ENCODE data around the gene ZMYND15.

The ZMYND15 gene

DNA sequence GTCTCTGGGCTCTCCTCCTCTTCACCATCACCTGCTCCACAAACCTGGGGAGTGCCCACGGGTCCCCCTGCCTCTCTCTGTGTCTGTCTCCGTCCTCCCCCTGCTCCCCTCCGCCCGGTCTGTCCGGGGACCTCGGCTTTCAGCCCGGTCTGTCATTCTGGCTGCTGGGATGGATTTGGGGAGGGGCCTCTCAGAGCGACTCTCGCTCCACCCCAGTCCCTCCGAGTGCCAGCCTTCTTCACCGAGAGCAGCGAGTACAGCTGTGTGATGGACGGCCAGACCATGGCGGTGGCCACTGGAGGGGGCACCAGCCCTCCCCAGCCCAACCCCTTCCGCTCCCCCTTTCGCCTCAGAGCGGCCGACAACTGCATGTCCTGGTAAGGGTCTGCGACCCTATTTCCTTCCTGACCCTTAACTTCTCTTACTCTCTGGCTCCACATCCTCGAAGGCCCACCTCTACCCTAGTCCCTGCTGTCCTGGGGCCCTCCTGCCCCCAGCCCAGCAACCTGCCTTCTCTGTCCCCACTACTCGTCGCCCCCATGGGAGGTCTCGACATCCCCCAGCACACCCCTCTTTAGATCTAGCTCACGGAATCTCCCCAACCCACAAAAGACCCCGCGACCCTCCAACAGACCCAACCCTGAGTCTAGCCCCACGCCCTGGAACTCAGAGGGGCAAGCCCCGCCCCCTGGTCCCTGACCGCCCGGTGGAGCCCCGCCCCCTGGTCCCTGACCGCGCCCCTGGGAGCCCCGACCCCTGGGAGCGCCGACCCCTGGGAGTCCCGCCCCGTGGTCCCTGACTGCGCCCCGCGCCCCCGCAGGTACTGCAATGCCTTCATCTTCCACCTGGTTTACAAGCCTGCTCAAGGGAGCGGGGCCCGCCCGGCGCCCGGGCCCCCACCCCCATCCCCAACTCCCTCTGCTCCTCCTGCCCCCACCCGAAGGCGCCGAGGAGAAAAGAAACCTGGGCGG, 5.7 kb downstream of the ZMYND15 start:
- Histone ChIP-seq H3K4ac (ENCODE audit: low read depth, low read length) (no peak overlapping the region), H2BK15ac (replicated peaks; ENCODE audit: low read depth) (no peak overlapping the region), H3K4me1 (ENCODE audit: control insufficient read depth, low read depth, low read length) (no peaks in the 10 kb centered on the region), H3K27me3 (ENCODE audit: insufficient read depth, low read length, poor library complexity) (peaks cover 9% of the 10 kb centered on the region), H3K18ac (ENCODE audit: low read length) (peak overlapping the region; percentile 32), H4K5ac (ENCODE audit: low read length) (no peak overlapping the region), H3K36me3 (ENCODE audit: control insufficient read depth, insufficient read depth, low read length) (no peaks in the 10 kb centered on the region), H2BK5ac (ENCODE audit: low read length) (no peak overlapping the region), H3K23ac (ENCODE audit: low read length) (no peak overlapping the region), H2AK5ac (ENCODE audit: low read length) (no peak overlapping the region), H3K56ac (ENCODE audit: low read length) (peak overlapping the region; percentile 82), H3K4me2 (ENCODE audit: low read length) (peak overlapping the region; percentile 72), H3K9ac (ENCODE audit: low read length) (peak overlapping the region; percentile 41), H2BK120ac (ENCODE audit: low read depth, low read length) (no peak overlapping the region), H3K79me2 (ENCODE audit: control insufficient read depth, insufficient read depth, low read length) (no peaks in the 10 kb centered on the region), H3K4me3 (ENCODE audit: low read length) (peak overlapping the region; percentile 37), H3K27ac (ENCODE audit: low read depth, low read length) (no peak overlapping the region), H4K8ac (ENCODE audit: low read depth, low read length) (no peak overlapping the region), H3K79me1 (ENCODE audit: low read length) (no peaks in the 10 kb centered on the region)
- WGBS (ENCODE audit: extremely low coverage, insufficient coverage, low lambda C conversion rate) = no CpG with 5 or more reads among the region's 51 CpGs
- peak; percentile 73 for DNase-seq

DNA sequence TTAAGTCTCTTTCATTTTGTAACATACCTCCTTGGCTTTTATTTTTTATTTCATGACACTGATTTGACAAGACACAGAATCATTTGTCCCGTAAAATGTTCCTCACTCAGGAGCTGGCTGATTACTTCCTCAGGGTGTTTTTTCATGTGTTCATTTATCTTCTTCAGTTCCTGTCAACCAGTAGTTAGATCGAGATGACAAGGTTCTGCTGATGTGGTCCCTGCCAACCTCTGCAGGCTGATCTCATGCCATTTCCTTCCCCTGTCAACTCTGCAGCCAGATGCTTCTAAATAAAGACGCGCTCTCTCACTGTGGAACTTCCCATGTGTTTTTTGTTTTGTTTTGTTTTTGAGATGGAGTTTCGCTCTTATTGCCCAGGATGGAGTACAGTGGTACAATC, 8.2 kb downstream of the ZMYND15 start:
- Histone ChIP-seq H3K4me1 (ENCODE audit: control insufficient read depth, low read depth, low read length) (no peaks in the 10 kb centered on the region), H3K9ac (ENCODE audit: low read length) (no peak overlapping the region), H3K4me3 (ENCODE audit: low read length) (no peak overlapping the region), H2AK5ac (ENCODE audit: low read length) (no peak overlapping the region), H2BK15ac (replicated peaks; ENCODE audit: low read depth) (no peak overlapping the region), H3K56ac (ENCODE audit: low read length) (no peak overlapping the region), H3K79me2 (ENCODE audit: control insufficient read depth, insufficient read depth, low read length) (no peaks in the 10 kb centered on the region), H2BK5ac (ENCODE audit: low read length) (no peak overlapping the region), H3K4me2 (ENCODE audit: low read length) (no peak overlapping the region), H2BK120ac (ENCODE audit: low read depth, low read length) (no peak overlapping the region), H3K18ac (ENCODE audit: low read length) (no peak overlapping the region), H3K23ac (ENCODE audit: low read length) (no peak overlapping the region), H4K8ac (ENCODE audit: low read depth, low read length) (no peak overlapping the region), H3K36me3 (ENCODE audit: control insufficient read depth, insufficient read depth, low read length) (no peaks in the 10 kb centered on the region), H4K5ac (ENCODE audit: low read length) (no peak overlapping the region), H3K4ac (ENCODE audit: low read depth, low read length) (no peak overlapping the region), H3K79me1 (ENCODE audit: low read length) (no peaks in the 10 kb centered on the region), H3K27me3 (ENCODE audit: insufficient read depth, low read length, poor library complexity) (no peaks in the 10 kb centered on the region), H3K27ac (ENCODE audit: low read depth, low read length) (no peak overlapping the region)
- no peak for DNase-seq
- no CpG with 5 or more reads among the region's 5 CpGs for WGBS (ENCODE audit: extremely low coverage, insufficient coverage, low lambda C conversion rate)

DNA sequence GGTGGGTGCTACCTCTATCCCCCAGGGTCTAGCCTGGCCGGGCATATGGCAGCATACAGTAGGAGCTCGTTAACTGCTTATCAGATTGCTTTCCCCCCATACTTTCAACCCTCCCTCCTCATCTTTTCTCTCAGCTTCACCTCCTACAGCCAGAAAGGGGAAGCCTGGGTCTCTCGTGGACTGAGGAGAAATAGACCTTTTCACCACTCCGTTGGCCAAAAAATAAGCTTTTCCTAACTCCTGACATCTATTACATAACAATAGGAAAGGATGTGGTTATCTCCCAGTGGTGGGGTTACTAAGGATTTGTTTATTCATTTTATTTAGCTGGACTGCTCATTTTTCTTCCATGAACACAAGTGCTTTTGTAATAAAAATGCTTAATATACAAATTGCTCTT, 9.1 kb downstream of the ZMYND15 start:
- Histone ChIP-seq H3K18ac (ENCODE audit: low read length) (no peak overlapping the region), H3K27me3 (ENCODE audit: insufficient read depth, low read length, poor library complexity) (no peaks in the 10 kb centered on the region), H3K27ac (ENCODE audit: low read depth, low read length) (no peak overlapping the region), H2AK5ac (ENCODE audit: low read length) (no peak overlapping the region), H3K36me3 (ENCODE audit: control insufficient read depth, insufficient read depth, low read length) (no peaks in the 10 kb centered on the region), H3K4me3 (ENCODE audit: low read length) (no peak overlapping the region), H3K79me2 (ENCODE audit: control insufficient read depth, insufficient read depth, low read length) (no peaks in the 10 kb centered on the region), H3K79me1 (ENCODE audit: low read length) (no peaks in the 10 kb centered on the region), H2BK5ac (ENCODE audit: low read length) (no peak overlapping the region), H4K5ac (ENCODE audit: low read length) (no peak overlapping the region), H3K4ac (ENCODE audit: low read depth, low read length) (no peak overlapping the region), H3K9ac (ENCODE audit: low read length) (no peak overlapping the region), H2BK120ac (ENCODE audit: low read depth, low read length) (no peak overlapping the region), H3K4me2 (ENCODE audit: low read length) (no peak overlapping the region), H3K4me1 (ENCODE audit: control insufficient read depth, low read depth, low read length) (no peaks in the 10 kb centered on the region), H3K56ac (ENCODE audit: low read length) (no peak overlapping the region), H4K8ac (ENCODE audit: low read depth, low read length) (no peak overlapping the region), H3K23ac (ENCODE audit: low read length) (no peak overlapping the region), H2BK15ac (replicated peaks; ENCODE audit: low read depth) (no peak overlapping the region)
- no CpG with 5 or more reads among the region's 4 CpGs for WGBS (ENCODE audit: extremely low coverage, insufficient coverage, low lambda C conversion rate)
- no peak for DNase-seq

DNA sequence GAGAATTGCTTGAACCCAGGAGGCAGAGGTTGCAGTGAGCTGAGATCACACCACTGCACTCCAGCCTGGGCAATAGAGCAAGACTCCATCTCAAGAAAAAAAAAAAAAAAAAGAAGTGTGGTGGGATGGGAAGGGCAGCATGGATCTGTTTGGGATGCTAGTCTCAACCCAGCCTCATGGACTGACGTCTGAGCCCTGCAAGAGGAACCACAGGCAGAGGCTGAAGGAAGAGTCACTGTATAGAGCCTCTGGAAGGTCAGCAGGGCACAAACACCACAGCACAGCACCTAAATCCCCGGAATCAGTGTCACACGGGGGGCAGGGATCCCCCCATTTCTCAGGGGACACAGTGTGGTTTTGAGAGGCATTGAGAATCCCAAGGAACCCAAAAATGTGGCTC, 11.0 kb downstream of the ZMYND15 start:
- H2BK15ac ChIP-seq (replicated peaks; ENCODE audit: low read depth) = no peak overlapping the region
- no peaks in the 10 kb centered on the region for H3K36me3 ChIP-seq (ENCODE audit: control insufficient read depth, insufficient read depth, low read length)
- no peak overlapping the region for H3K4ac ChIP-seq (ENCODE audit: low read depth, low read length)
- no peak for DNase-seq
- H3K4me3 ChIP-seq (ENCODE audit: low read length) = no peak overlapping the region
- H2AK5ac ChIP-seq (ENCODE audit: low read length) = no peak overlapping the region
- no peak overlapping the region for H3K56ac ChIP-seq (ENCODE audit: low read length)
- H4K5ac ChIP-seq (ENCODE audit: low read length) = no peak overlapping the region
- no peak overlapping the region for H3K27ac ChIP-seq (ENCODE audit: low read depth, low read length)
- no peaks in the 10 kb centered on the region for H3K4me1 ChIP-seq (ENCODE audit: control insufficient read depth, low read depth, low read length)
- no peaks in the 10 kb centered on the region for H3K79me1 ChIP-seq (ENCODE audit: low read length)
- H3K27me3 ChIP-seq (ENCODE audit: insufficient read depth, low read length, poor library complexity) = no peaks in the 10 kb centered on the region
- H3K79me2 ChIP-seq (ENCODE audit: control insufficient read depth, insufficient read depth, low read length) = no peaks in the 10 kb centered on the region
- H4K8ac ChIP-seq (ENCODE audit: low read depth, low read length) = no peak overlapping the region
- H2BK5ac ChIP-seq (ENCODE audit: low read length) = no peak overlapping the region
- whole genome bisulfite sequencing (ENCODE audit: extremely low coverage, insufficient coverage, low lambda C conversion rate) = no CpG with 5 or more reads among the region's 3 CpGs
- H3K23ac ChIP-seq (ENCODE audit: low read length) = no peak overlapping the region
- H3K18ac ChIP-seq (ENCODE audit: low read length) = no peak overlapping the region
- no peak overlapping the region for H2BK120ac ChIP-seq (ENCODE audit: low read depth, low read length)
- H3K9ac ChIP-seq (ENCODE audit: low read length) = no peak overlapping the region
- H3K4me2 ChIP-seq (ENCODE audit: low read length) = no peak overlapping the region

DNA sequence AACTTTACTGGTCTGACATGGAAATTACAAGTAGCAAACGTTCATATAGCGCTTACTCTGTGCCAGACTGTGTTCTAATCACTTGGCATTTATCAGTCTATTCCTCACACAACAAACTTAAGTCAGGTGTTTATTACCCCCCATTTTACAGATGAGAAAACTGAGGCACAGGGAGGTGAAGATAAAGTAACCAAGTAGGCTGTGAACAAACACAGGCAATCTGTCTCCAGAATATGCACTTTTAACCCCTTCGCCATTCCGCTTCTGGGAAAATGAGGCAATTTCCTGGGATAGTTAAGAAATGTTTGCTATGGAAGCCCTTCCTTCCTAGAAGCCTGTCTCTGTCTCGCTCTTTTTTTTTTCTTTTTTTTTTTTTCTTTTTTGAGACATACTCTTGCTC, 12.3 kb downstream of the ZMYND15 start:
- H3K4ac ChIP-seq (ENCODE audit: low read depth, low read length) = no peak overlapping the region
- H3K36me3 ChIP-seq (ENCODE audit: control insufficient read depth, insufficient read depth, low read length) = no peaks in the 10 kb centered on the region
- no peak overlapping the region for H3K23ac ChIP-seq (ENCODE audit: low read length)
- H4K8ac ChIP-seq (ENCODE audit: low read depth, low read length) = no peak overlapping the region
- no peak overlapping the region for H3K4me2 ChIP-seq (ENCODE audit: low read length)
- H2BK15ac ChIP-seq (replicated peaks; ENCODE audit: low read depth) = no peak overlapping the region
- H3K9ac ChIP-seq (ENCODE audit: low read length) = no peak overlapping the region
- no peak overlapping the region for H3K18ac ChIP-seq (ENCODE audit: low read length)
- no peak overlapping the region for H3K4me3 ChIP-seq (ENCODE audit: low read length)
- no peaks in the 10 kb centered on the region for H3K4me1 ChIP-seq (ENCODE audit: control insufficient read depth, low read depth, low read length)
- DNase-seq = no peak
- H3K56ac ChIP-seq (ENCODE audit: low read length) = no peak overlapping the region
- no peak overlapping the region for H2BK5ac ChIP-seq (ENCODE audit: low read length)
- WGBS (ENCODE audit: extremely low coverage, insufficient coverage, low lambda C conversion rate) = no CpG with 5 or more reads among the region's 5 CpGs
- H3K79me1 ChIP-seq (ENCODE audit: low read length) = no peaks in the 10 kb centered on the region
- H2AK5ac ChIP-seq (ENCODE audit: low read length) = no peak overlapping the region
- H3K79me2 ChIP-seq (ENCODE audit: control insufficient read depth, insufficient read depth, low read length) = no peaks in the 10 kb centered on the region
- H3K27me3 ChIP-seq (ENCODE audit: insufficient read depth, low read length, poor library complexity) = no peaks in the 10 kb centered on the region
- H4K5ac ChIP-seq (ENCODE audit: low read length) = no peak overlapping the region
- H2BK120ac ChIP-seq (ENCODE audit: low read depth, low read length) = no peak overlapping the region
- H3K27ac ChIP-seq (ENCODE audit: low read depth, low read length) = no peak overlapping the region

Data from mesendoderm (in vitro differentiated cells).